Measurements from ENCODE around the gene EI24. TPM values are rescaled to one million over a fixed set of nuclear protein-coding genes. Genes with fewer than 3 reads are reported as not detected.
A peak's percentile ranks its signal among the peaks of the same experiment; 100 is the strongest.

EI24 gene
- polyA plus RNA-seq, 3 donors: 17.2 to 46.9 (median 44.7) TPM

- Mint-ChIP-seq H3K9me3 (no peaks in the 10 kb centered on the region), H3K27me3 (ENCODE audit: low read depth in 3 of 3) (peaks cover 0 to 2% (median 0%) of the 10 kb centered on the region in 3 donors), H3K4me1 (peaks cover 15% of the 10 kb centered on the region), H3K4me3 (peak overlapping the region; percentile 91 to 97), H3K27ac (peak overlapping the region; percentile 94 to 99 (median 98)), H3K36me3 (peaks cover 17 to 35% of the 10 kb centered on the region in 2 donors)
- DNase-seq: no peak
- H3K9ac ChIP-seq (ENCODE audit: insufficient read depth, low read length, poor library complexity, severe bottlenecking): peak overlapping the region; percentile 86
- peak overlapping the region; percentile 75 to 97 (median 96) for H3K4me3 ChIP-seq (replicated peaks in 1 of 3; ENCODE audit: low read depth in 2 of 3, low read length in 3 of 3)
- H3K4me1 ChIP-seq (ENCODE audit: control insufficient read depth in 1 of 2, insufficient read depth in 2 of 2, low read length in 2 of 2): peaks cover 17 to 23% of the 10 kb centered on the region in 2 donors
- peaks cover 20 to 27% of the 10 kb centered on the region in 2 donors for H3K36me3 ChIP-seq (replicated peaks in 1 of 2; ENCODE audit: control insufficient read depth in 1 of 2, insufficient read depth in 2 of 2, low read length in 2 of 2)
- no peaks in the 10 kb centered on the region for H3K27me3 ChIP-seq (ENCODE audit: control insufficient read depth in 2 of 2, insufficient read depth in 2 of 2, low read length in 2 of 2)
- 0% methylated on average over 20 of the region's 20 CpGs for WGBS (ENCODE audit: insufficient coverage)
- H3K9me3 ChIP-seq (replicated peaks in 1 of 2; ENCODE audit: control insufficient read depth in 1 of 2, insufficient read depth in 1 of 2, low read length in 2 of 2): no peaks in the 10 kb centered on the region
- intact Hi-C loops (cut with micrococcal nuclease): no loop called here
- peak overlapping the region; percentile 94 for H2AFZ ChIP-seq (ENCODE audit: insufficient read depth, low read depth, low read length, poor library complexity, severe bottlenecking)
- peaks cover 36% of the 10 kb centered on the region for H3K79me2 ChIP-seq (ENCODE audit: insufficient read depth, low read length)
- peak overlapping the region; percentile 100 for H3K4me2 ChIP-seq (replicated peaks; ENCODE audit: extremely low read depth, low read length, poor library complexity, severe bottlenecking)
- TF ChIP-seq CTCF (IDR thresholded peaks at IDR 0.05): no peak
- H4K20me1 ChIP-seq (ENCODE audit: insufficient read depth, low read length): no peaks in the 10 kb centered on the region
- H3K27ac ChIP-seq (ENCODE audit: low read depth in 1 of 2, low read length in 2 of 2): peak overlapping the region; percentile 90 to 94
Observed at GRCh38 chr11:125625225-125625629, 56.0 kb downstream of the EI24 start.

- Histone ChIP-seq H3K79me2 (ENCODE audit: insufficient read depth, low read length) (peaks cover 37% of the 10 kb centered on the region), H2AFZ (ENCODE audit: insufficient read depth, low read depth, low read length, poor library complexity, severe bottlenecking) (peak overlapping the region; percentile 94)
- TF ChIP-seq CTCF (IDR thresholded peaks at IDR 0.05): no peak
Observed at GRCh38 chr11:125625630-125626287, 56.5 kb downstream of the EI24 start.

More at GRCh38 chr11:125625630-125626287, 56.5 kb downstream of the EI24 start:
- WGBS (ENCODE audit: insufficient coverage): under 1% methylated on average over 47 of the region's 51 CpGs
- peak overlapping the region; percentile 94 to 99 (median 98) for H3K27ac Mint-ChIP-seq
- Histone ChIP-seq H3K27me3 (ENCODE audit: control insufficient read depth in 2 of 2, insufficient read depth in 2 of 2, low read length in 2 of 2) (no peaks in the 10 kb centered on the region), H3K27ac (ENCODE audit: low read depth in 1 of 2, low read length in 2 of 2) (peak overlapping the region; percentile 90 to 94), H3K4me1 (ENCODE audit: control insufficient read depth in 1 of 2, insufficient read depth in 2 of 2, low read length in 2 of 2) (peaks cover 17 to 23% of the 10 kb centered on the region in 2 donors), H3K4me3 (replicated peaks in 1 of 3; ENCODE audit: low read depth in 2 of 3, low read length in 3 of 3) (peak overlapping the region; percentile 75 to 97 (median 96)), H3K9me3 (replicated peaks in 1 of 2; ENCODE audit: control insufficient read depth in 1 of 2, insufficient read depth in 1 of 2, low read length in 2 of 2) (no peaks in the 10 kb centered on the region), H3K36me3 (replicated peaks in 1 of 2; ENCODE audit: control insufficient read depth in 1 of 2, insufficient read depth in 2 of 2, low read length in 2 of 2) (peaks cover 15 to 24% of the 10 kb centered on the region in 2 donors), H3K9ac (ENCODE audit: insufficient read depth, low read length, poor library complexity, severe bottlenecking) (peak overlapping the region; percentile 86), H4K20me1 (ENCODE audit: insufficient read depth, low read length) (no peaks in the 10 kb centered on the region), H3K4me2 (replicated peaks; ENCODE audit: extremely low read depth, low read length, poor library complexity, severe bottlenecking) (peak overlapping the region; percentile 100)
- H3K27me3 Mint-ChIP-seq (ENCODE audit: low read depth in 3 of 3): peaks cover 0 to 2% (median 0%) of the 10 kb centered on the region in 3 donors
- intact Hi-C loops (cut with micrococcal nuclease): no loop called here
- peaks cover 13 to 30% of the 10 kb centered on the region in 2 donors for H3K36me3 Mint-ChIP-seq
- peaks cover 15% of the 10 kb centered on the region for H3K4me1 Mint-ChIP-seq
- H3K9me3 Mint-ChIP-seq: no peaks in the 10 kb centered on the region
- peak overlapping the region; percentile 91 to 97 for H3K4me3 Mint-ChIP-seq
- peak; percentile 62 to 71 (median 70) for DNase-seq

Data from CD14-positive monocyte (primary cell).